ENCODE results near the gene TRAPPC10.

TRAPPC10 gene

DNA sequence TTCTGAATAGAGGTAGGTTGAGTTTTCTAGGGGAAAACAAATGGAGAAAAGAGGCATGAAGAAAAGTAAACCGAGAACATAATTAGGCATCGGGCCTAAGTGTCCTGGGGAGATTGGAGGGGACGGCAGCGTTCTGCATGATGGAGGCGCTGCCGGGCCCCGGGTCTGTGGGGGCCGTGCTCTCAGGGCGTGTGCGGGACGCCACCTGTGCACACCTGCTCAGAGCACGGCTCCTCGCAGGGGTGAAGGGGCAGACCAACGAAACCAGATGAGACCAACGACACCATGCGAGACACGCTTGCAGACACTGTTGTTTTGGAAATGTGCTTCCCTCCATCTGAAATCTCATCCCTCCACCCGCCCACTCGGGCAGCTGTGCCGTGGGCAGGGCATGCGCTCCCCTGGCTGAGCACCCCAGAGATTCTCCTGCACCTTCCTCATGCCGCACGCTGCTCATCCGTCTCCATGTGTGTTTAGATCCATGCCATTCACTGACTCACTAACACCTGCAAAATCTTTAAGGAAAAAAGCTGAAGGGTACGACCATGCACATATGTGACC lies 28.2 kb upstream of the TRAPPC10 start:
- no peak for DNase-seq

DNA sequence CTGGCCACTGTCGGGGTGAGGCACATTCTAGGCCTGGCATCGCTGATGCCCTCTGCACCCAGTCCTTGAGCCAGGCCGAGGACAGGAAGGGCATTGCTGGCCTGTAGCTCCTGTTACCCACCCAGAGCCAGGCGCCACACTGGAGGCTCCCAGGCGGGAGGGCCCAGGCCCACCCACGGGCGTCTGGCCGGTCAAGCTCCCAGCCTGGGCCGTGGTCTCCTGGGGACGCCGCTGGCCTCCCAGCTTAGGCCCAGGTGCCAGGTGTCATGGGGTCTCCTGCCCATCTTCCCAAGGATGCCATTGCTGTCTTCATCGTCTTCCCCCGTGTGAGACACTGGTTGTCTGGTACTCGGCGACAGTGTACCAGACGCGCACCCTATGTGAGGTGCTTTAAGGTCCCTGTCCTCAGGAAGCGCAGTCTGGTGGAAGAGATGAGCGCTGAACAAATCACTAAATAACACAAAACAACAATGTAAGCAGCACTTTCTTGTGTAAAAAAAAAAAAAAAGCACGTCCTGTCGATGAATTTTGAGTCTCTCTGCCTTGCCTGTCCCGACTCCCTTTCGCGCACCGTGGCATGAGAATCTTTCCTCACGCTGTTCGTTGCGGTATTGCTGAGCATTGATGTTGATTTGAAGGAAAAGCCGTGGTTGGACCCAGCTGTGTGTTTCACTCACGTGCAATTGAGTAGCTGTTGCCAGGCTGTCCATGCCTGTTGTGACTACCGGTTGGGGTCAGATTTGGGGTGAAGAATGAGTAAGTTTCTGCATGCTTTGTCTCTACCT lies 27.0 kb upstream of the TRAPPC10 start:
- no peak for DNase-seq

DNA sequence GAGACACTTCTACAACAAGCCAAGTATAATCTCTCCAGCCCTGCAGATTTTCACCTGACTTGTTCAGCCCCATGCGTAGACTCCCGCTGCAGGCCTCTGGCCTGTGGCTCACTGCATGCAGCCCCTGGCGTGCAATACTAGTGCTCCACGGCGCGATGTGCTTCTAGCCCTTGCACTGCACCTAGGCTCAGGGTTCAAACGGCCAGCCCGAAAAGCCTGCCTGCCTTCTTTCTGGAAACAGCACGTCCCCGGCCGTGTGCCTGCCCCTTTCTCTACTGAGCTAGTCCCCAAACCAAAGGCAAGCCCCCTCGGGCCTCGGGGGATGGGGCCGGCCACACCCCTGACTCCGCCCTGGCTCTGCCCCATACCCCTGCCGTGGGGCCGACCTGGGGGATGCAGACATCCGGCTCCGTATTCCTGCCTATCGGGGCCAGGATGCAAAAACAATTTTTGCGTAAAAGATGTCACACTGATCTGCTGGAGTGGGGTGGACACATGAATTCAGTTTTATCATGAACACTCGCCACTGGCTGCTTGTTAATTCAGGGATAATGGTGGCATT lies 26.3 kb upstream of the TRAPPC10 start:
- no peak for DNase-seq

DNA sequence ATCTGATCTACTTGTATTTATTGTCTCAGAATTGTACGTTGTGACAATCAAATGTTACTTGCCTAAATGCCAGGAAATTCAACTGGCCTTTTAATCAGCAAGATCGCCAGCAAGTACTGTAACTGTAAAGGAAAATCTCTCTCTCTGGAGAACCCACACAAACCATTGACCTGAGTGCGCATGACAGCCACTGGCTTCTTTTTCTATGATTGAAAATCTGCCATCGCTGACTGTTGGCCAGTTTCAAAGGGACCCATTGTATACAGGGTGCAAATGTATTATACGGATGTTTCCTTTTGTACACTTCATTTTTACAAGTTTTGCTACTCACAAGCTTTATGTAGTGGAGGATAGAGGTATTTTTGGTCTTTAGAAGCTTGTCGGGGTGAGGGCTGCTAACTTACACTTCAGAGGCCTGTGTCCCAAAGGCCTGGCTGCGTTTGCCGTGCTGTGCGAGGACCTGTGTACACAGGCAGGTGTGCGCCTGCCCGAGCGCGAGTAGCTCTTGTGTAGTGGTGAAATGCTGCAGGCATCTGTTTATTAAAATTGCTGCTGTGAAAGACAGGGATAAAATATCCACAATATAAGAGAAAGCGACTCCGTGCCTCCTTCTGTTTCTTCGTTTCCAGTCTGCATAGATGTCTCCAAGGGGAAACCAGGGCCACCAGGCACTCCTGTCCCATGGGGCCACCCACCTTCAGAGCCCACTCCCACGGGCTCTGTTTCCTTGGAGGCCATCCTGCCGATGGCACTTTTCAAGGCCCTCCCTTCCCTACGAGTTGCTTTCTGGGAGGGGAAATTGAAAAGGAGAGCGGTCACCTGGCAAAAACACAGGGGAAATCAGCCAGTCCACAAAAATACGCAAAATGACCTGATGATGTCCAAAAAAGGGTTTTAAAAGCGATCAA lies 25.3 kb upstream of the TRAPPC10 start:
- no peak for DNase-seq

DNA sequence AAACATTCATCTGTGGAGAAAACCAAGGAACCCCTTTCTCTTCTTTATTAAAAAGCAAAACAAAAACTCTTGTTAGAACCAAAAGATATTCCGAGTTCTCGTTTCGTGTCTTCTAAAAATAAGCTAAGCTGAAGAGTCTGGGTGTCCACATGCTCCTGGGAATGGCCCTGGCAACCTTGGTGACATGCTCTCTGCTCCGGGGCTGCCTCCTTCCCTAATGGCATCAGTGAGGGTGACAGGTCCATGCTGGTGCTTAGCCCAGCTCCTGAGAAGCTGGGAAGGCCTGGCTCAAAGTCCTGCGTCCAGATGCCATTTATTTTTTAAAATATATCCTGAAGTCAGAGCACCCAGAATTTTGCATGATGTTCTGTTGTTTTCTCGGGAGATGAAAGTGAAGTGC lies 24.6 kb upstream of the TRAPPC10 start:
- no peak for DNase-seq

DNA sequence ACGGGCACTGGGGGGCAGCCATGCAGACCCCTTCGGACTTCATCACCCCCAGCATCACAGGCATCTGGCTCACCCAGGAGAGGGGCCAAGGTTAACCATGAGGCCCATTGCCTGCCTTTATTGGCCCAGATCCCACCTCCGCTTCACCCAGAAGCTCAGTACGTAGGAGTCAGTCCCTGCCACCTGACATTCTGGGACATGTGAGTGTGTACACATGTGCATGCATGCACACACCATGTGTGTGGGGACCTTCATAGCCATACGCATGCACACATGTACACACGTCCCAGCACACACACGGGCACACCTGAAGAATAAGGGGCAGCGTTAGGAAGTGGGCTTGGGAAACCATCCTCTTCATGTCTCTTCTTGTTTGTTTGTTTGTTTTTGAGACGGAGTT lies 24.1 kb upstream of the TRAPPC10 start:
- DNase-seq, result no peak

DNA sequence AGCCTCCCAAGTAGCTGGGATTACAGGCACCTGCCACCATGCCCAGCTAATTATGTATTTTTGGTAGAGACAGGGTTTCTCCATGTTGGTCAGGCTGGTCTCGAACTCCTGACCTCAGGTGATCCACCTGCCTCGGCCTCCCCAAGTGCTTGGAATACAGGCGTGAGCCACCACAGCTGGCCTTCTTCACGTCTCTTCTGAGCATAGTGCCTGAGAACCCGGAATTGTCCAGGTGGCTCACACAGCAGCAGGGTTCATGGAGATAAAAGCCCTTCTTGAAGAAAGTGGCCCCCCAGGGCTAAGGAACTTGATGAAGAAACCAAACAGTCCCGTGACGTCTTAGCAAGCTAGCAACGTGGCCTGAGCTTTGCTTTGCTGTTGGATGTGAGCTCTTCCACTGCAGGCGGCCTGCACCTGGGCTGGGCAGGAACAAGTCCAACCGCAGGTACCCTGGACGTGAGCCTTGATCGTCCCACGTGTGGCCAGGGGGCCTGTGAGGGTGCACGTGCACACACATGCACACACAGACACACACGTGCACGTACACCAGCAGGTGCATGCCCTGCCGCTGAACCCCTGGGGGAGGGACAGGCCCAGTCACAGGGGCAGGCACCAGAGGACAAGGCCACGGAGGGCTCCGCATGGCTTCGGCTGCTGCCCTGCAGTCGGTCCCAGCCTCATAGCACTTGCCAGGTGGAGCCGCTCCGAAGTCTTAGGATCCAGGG lies 23.4 kb upstream of the TRAPPC10 start:
- no peak for DNase-seq

DNA sequence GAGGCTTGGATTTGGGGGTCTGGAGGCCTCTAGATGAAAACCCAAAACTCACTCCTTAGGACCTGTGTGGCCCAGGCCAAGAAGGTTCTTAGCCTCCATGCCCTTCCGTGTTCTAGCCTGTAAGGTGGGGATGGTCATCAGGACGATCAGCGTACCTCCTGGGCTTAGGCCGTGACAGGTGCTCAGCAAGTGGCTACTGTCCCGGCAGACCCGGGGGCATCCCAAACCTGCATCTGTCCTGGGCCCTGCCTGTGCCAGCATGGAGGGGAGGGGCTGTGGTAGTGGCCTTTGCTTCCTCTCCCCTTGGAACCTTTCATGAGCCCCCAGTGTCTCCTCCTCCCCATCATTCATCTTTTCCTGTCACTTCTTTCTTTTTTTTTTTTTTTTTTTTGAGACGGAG lies 22.7 kb upstream of the TRAPPC10 start:
- DNase-seq, result no peak

DNA sequence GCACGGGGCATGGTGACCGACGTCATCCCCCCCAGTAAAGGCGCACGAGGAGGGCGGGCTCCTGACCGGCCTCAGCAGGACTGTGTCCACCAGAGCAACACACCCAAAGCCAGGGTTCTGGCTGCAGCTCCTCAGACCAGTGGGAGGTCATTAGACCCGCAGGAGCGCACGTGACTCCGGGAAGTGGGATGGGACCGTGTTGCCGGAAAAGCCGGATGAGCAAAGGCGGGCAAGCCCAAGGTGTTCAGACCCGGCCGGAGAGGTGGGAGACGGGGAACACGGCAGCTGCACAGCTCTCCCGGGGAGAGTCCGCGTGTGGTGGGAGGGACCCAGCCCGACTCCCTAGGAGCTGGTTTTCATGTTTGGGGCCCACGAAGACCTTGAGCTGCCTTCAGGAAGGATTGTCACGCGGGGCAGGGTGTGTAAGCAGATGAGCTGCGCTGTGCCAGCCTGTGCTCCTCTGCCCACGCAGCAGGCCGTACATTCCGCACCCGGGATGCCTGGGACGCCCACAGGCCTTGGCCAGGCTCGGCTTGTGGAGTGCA lies 20.6 kb upstream of the TRAPPC10 start:
- DNase-seq, result no peak

DNA sequence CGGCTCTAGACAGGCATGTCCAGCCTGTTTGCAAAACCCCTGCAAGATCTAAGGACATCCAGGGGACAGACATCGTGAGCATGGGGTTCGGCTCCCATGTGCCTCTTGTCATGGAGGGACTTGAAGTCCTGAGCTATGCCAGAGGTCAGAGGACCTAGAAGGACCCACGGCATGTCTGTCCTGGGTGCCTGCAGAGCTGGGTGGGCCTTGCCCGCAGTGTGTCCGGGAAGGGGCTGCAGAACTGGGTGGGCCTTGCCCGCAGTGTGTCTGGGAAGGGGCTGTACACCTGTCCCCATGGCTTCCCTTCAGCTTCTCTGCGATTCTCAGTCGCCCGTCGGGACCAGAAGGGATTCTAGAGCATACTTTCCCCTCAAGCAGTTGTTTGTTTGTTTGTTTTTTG lies 20.0 kb upstream of the TRAPPC10 start:
- no peak for DNase-seq

DNA sequence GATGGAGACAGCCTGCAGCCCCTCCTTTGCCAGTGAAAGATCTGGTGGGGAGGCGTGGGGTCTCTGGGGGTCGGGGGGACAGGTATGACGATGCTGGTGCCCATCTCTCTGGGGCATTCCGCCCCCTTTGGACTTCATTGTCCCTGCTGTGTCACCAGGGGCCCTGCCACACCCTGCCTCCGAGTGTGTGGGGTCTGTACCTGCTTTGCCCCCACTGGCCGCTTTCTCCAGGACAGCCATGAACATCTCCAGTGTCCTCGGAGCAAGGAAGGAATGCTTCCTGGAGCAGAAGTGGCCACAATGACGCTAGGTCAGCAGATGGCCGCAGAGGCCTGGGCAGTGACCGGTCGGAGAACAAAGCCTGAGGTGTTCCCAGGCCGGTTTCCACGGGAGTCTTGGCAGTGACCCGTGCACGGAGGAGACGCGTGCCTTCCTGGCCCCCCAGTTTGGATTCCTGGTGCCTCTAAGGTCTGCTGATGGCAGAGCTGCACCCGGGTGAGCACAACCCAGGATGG lies 18.6 kb upstream of the TRAPPC10 start:
- no peak for DNase-seq

DNA sequence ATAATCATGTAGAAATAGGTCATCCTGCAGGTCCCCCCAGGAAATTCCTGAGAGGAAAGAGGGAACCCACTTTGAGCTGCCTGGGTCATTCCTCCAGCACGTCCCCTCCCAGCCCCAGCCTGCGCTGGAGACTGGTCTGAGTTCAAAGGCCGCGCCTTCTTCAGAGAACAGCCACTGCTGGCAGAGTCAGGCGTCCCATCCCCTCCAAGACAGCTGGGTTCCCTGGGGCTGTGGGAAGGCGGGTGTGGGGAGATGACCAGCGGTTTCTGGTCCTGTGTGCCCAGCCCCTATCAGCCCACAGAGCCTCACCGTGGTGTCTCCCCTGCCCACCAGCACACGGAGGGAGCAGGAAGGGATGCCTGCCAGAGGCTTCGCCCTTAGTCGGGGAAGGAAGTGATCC lies 18.0 kb upstream of the TRAPPC10 start:
- no peak for DNase-seq

DNA sequence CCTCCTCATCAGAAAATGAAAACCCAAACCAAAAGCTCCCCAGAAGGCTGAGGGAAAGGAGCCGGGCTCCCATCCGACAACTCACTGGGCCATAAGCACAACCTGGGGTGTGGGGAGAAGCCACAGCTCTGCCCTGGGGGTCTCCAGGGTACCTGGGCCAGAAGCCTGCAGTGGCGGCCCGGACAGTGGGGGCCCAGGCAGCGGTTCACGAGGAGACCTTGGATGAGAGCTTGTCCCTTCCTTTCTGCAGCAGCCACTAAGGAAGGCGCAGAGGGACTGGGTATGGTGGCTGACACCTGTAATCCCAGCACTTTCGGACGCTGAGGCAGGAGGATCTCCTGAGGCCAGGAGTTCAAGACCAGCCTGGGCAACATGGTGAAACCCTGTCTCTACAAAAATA lies 17.5 kb upstream of the TRAPPC10 start:
- no peak for DNase-seq

DNA sequence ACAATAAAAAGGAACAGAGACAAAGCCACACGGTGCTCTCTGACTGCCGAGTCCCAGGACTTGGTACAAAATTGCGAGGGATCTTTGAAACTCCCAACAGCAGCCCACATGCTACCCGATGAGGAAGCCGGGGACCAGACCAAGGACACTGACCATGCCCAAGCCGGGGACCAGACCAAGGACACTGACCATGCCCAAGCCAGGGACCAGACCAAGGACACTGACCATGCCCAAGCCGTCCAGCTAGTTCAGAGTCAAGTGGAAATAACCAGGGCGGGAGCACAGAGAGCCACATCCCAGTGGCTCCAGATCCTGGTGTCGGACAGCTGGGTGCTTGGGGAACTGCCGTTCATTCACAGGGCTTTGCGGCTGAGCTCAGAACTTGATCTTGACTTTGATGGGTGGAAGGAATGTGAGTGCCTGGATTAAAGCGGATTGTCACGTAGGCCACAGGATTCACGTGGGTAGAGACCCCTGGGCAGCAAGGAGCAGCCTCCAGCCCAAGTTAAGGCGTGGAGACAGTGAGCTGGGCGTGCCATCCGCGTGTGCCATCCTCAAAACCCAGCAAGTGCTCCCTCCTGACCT lies 16.5 kb upstream of the TRAPPC10 start:
- no peak for DNase-seq

DNA sequence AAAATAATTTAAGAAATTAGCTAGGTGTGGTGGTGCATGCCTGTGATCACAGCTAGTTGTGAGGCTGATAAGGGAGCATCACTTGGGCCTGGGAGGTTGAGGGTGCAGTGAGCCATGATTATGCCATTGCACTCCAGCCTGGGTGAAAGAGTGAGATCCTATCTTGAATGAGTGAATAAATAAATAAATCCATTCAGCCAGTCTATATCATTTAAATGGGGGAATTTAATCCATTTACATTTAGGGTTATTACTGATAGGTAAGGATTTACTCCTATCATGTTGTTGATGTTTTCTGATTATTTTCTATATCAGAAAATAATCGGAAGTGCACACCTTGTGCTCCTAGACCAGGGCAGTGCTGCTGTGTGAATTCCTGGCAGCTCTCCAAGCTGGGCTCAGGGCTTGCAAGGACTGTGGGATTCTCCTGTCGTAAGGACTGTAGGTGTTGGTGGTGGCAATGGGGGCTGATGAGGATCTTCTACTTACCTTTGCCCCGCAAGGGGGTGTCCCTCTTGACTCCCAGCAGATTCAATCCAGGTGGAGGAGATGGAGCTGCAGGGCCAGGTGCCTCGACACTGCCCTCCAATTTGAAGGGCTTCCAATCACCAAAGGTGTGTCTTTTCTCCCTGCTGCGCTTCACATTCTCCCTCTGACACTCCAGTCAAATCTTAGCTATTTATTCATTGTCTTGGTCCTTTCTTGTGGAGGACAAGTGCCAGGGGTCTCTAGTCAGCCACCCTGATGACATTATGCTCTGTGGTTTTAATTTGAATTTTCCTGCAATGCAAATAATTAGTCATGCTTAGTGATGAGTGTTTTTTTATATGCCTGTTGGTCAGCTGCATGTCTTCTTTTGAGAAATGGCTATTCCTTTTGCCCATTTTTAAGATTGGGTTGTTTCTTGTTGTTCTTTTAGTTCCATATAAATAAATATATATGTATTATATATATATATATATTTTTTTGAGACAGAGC lies 14.1 kb upstream of the TRAPPC10 start:
- no peak for DNase-seq

DNA sequence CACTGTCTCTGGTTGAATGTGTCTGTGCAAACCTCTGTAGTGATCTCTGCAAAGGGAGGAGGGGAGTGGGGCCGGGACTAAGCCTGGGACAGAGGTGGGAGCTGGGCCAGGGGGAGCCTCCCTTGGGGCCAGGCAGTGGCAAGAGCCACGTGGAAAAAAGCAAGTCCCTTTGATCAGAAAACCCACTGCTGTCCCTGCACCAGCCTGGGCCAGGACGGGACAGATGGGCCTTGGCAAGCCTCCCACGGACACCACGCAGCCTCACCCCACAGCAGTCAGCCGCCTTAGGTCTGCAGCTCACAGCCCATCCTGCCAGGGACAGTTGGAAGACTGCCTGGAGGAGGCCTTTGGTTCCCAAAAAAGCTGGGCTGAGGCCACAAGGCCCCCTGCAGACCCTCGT lies 11.7 kb upstream of the TRAPPC10 start:
- DNase-seq, result no peak

DNA sequence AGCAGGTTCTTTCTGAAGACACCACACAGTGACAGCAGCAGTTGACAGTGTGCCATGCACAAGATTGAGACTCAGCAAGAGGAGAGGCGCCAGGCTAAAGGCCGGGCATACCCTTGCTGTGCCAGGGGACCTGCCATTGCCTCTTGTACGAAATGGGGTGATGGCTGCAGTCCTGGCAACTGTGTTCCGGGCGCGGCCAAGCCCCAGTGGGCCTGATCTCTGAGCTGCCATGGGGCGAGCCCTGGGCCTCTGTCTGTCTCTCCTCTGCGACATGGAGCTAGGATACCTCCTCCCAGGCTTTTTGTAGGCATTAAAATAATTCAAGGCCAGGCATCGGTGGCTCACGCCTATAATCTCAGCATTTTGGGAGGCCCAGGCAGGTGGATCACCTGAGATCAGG lies 9.6 kb upstream of the TRAPPC10 start:
- no peak for DNase-seq

DNA sequence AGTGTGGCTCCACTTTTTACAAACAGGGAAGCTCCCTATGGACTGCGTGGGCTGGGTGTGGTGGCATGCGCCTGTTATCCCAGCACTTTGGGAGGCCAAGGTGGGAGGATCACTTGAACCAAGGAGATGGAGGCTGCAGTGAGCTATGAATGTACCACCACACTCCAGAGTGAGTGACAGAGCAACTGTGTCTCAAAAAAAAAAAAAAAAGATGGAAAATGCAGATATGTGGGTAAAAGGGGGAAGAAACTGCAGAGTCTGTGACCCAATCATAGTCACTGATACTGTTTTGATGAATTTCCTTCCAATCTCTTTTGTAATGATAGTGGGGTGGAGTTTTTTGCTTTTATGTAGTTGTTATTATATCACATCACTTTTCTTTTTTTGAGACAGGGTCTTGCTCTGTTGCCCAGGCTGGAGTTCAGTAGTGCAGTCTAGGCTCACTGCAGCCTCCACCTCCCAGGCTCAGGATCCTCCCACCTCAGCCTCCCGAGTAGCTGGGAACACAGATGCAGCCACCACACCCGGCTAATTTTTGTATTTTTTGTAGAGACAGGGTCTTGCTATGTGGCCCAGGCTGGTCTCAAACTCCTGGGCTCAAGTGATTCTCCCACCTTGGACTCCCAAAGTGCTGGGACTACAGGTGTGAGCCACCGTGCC lies 8.7 kb upstream of the TRAPPC10 start:
- DNase-seq, result no peak

DNA sequence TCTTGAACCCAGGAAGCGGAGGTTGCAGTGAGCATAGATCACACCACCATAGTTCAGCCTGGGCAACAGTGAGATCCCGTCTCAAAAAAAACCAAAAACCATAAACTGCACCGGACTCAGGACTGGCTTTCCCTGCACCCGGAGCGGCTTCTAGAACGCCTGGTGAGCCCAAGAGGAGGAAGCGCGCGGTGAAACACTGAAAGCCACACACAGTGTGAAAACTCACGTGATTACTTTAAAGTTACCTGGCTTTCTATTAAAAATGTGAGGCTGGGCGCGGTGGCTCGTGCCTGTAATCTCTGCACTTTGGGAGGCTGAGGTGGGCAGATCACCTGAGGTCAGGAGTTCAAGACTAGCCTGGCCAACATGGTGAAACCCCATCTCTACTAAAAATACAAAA lies 7.0 kb upstream of the TRAPPC10 start:
- DNase-seq, result no peak

DNA sequence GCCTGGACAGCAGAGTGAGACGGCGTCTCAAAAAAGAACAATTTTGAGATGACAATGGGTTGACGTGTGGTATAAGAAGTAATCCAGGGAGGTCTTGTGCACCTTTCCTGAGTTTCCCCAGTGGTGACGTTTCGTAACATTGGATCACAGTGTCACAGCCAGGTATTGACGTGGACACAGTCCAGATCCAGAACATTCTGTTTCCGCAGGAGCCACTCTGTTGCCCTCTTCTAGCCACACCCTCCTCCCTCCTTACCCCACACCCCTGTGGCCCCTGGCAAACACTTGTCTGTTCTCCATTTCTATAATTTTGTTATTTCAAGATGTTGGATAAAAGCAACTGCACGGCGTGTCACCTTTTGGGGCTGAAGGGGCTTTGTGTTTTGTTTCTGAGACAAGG lies 6.5 kb upstream of the TRAPPC10 start:
- no peak for DNase-seq
